Uterus (tissue), 4 donors: ENCODE data around the gene CSHL1. TPM values are rescaled to one million over a fixed set of nuclear protein-coding genes. Genes with fewer than 3 reads are reported as not detected.

Source experiments
- DNase-seq, 2 donors: peaks; one replicate each; pipeline ENCODE4 v3.0.0-alpha.2; 2019 to 2020
- H3K27ac ChIP-seq, 2 donors: fragments of 200-600 bp; sonication (generic); 1 replicate in 1 of 2; 2 replicates in 1 of 2; pipeline ENCODE4 v1.5.1; 2016 to 2018
- H3K27me3 ChIP-seq, 2 donors: fragments of 200-600 bp; sonication (generic); one replicate each; pipeline ENCODE4 v1.5.1; 2018 to 2019; ENCODE audit warnings: control low read depth in 1 of 2
- H3K36me3 ChIP-seq, 2 donors: fragments of 200-600 bp; sonication (generic); one replicate each; pipeline ENCODE4 v1.5.1; 2019; ENCODE audit warnings: control low read depth in 1 of 2
- H3K4me1 ChIP-seq, 2 donors: fragments of 200-600 bp; sonication (generic); one replicate each; pipeline ENCODE4 v1.5.1; 2018 to 2019; ENCODE audit warnings: control low read depth in 1 of 2
- H3K4me3 ChIP-seq, 2 donors: fragments of 200-600 bp; sonication (generic); 1 replicate in 1 of 2; 2 replicates in 1 of 2; pipeline ENCODE4 v1.5.1; 2018 to 2019; ENCODE audit warnings: mild to moderate bottlenecking in 1 of 2
- H3K9me3 ChIP-seq, 2 donors: fragments of 200-600 bp; sonication (generic); one replicate each; pipeline ENCODE4 v1.5.1; 2019; ENCODE audit warnings: control low read depth in 1 of 2
- POLR2A ChIP-seq, 2 donors: fragments of 450-650 bp; IDR thresholded peaks; one replicate each; pipeline ENCODE4 v1.6.1; 2016; ENCODE audit warnings: antibody characterized with exemption in 2 of 2, mild to moderate bottlenecking in 1 of 2, moderate library complexity in 1 of 2
- intact Hi-C: fragments of 100-400 bp; cut with DNase I; formaldehyde crosslinking; loops from one replicate; pipeline ENCODE4 v1.15.1; 2023; ENCODE audit warnings: low total_unique reads
- total RNA-seq, 4 donors: library from RNA; depleted of rRNA in 3 of 4; stranded (reverse); fragments of >200 nt in 3 of 4; gene quantifications; one replicate each; pipeline versions ENCODE4 v1.1.0 to v1.2.4, GENCODE V29; 2014 to 2023
- TF ChIP-seq, protein P1 (sequence below), 4 experiments: fragments of 200-600 bp in 2 of 4; fragments of 450-650 bp in 2 of 4; sonication (generic) in 2 of 4; IDR thresholded peaks; one replicate each; pipeline ENCODE4 v1.5.1; 2016 to 2019; ENCODE audit warnings: antibody characterized with exemption in 4 of 4, mild to moderate bottlenecking in 2 of 4, moderate library complexity in 1 of 4
- donor health status: DM: yes; HTN: yes; CAD: no.

Gene CSHL1
- total RNA-seq, 4 donors from 2014 or later: not detected

DNA sequence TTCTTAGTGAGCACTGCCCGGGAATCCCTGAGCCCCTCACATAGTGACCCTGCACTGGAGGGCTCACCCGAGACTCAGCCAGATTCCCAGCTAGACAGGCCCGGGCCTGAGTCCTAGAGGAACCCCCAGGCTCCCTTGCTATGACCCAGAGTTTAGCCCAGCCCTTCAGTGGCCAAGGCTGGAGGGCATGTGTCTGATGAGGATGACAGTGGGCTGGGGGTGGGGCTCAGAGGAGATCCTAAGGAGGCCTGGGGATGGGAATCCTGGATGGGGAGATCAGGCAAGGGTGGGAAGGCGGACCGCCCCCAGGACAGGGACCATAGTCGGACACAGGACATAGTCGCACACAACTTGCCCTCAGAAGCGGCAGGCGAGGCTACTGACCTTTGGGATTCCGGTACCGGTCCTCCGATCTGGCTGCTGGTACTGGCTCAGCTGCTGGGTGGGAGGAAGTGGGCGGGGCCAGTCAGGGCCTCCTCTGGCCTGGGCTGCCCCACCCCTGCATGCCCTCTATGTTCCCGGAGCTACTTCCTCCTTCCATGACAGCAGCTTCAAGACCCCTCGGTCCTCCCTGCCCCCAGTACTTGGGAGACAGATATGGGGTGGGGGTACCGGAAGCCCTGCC lies 20.0 kb upstream of the CSHL1 start:
- Histone ChIP-seq H3K9me3 (no peaks in the 10 kb centered on the region), H3K36me3 (no peaks in the 10 kb centered on the region), H3K27ac (peak overlapping the region; percentile 57 to 58), H3K4me1 (no peaks in the 10 kb centered on the region), H3K4me3 (no peak overlapping the region), H3K27me3 (no peaks in the 10 kb centered on the region)
- intact Hi-C loops: no loop called here
- TF ChIP-seq, protein P1, sequence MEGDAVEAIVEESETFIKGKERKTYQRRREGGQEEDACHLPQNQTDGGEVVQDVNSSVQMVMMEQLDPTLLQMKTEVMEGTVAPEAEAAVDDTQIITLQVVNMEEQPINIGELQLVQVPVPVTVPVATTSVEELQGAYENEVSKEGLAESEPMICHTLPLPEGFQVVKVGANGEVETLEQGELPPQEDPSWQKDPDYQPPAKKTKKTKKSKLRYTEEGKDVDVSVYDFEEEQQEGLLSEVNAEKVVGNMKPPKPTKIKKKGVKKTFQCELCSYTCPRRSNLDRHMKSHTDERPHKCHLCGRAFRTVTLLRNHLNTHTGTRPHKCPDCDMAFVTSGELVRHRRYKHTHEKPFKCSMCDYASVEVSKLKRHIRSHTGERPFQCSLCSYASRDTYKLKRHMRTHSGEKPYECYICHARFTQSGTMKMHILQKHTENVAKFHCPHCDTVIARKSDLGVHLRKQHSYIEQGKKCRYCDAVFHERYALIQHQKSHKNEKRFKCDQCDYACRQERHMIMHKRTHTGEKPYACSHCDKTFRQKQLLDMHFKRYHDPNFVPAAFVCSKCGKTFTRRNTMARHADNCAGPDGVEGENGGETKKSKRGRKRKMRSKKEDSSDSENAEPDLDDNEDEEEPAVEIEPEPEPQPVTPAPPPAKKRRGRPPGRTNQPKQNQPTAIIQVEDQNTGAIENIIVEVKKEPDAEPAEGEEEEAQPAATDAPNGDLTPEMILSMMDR (IDR thresholded peaks at IDR 0.05): no peak
- no peak for TF ChIP-seq POLR2A (IDR thresholded peaks at IDR 0.05)
- peak; percentile 31 to 68 for DNase-seq

DNA sequence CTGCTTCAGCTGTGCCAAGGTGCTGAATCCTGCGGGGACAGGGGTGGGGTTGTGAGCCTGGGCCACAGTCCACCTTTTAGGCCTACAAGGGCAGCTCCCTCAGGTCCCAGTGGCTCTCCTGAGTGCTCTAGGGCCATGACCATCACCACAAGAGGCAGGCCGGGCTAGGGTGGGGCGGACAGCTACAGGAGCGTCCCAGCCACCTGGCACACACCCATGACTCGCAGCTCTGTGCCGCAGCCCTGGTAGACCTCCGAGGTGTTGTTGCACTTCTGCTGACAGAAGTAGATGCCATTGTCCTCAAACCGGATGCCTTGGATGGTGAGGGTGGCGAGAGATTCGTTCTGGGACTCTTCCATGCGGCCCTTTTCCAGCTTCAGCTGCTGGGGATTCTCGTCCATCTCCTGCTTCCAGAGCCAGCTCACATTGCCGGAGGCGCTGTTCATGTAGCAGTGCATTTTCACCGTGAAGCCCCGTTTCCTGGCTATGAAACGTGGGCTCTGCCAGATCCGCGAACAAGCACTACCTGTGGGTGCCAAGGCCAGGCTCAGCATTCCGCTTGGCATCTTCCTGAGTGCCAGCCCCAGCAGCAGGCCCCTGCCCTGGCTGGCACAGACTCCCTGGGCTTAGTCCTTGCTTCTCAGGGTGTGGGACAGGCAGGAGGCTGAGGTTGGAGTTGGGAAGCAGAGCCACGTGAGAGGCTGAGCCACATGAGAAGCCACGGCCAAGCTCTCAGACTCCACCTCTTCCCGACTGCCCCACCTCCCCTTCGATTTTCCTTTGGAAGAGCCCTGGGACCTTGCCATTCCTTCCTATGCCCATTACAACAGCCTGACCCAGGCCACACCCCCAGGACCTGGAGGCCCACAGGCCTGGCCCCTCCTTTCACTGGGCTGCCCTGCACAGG lies 19.1 kb upstream of the CSHL1 start:
- intact Hi-C loops: no loop called here

DNA sequence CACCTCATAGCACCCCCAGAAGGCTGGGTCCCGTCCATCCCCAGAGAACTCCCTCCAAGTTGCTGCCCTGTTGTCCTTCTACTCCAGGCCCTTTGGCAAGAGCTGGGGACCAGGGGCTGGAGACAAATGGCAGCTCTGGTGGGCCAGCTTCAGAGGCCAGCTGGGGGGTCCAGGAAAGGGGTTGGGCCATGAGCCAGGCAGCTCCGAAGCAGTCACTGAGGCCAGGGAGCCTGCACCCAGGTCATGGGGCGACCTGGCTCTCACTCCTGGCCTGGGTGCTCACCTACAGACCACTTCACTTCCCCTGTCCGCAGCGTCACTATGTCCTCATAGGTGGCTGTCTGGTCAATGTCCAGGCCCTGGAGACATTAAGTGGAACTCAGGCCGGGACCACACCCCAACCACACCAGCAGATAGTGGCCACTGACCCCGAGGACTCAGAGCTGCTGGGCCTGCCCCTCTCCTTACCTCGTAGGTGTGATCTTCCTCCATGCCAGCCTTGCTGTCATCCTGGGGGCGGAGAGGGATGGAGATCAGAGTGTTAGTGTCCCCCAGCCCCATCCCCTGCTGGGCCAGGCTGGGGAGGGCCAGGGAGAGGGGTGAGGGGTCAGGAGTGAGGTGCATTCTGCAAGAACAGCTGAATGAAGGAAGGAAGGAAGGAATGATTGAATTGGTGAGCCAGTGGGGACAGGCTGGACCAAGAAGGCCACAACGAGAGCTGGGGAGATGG lies 18.1 kb upstream of the CSHL1 start:
- DNase-seq: no peak
- intact Hi-C loops: no loop called here
- H3K4me1 ChIP-seq: no peaks in the 10 kb centered on the region
- H3K27ac ChIP-seq: no peak overlapping the region
- H3K4me3 ChIP-seq: no peak overlapping the region
- no peaks in the 10 kb centered on the region for H3K36me3 ChIP-seq
- TF ChIP-seq POLR2A (IDR thresholded peaks at IDR 0.05): no peak
- TF ChIP-seq, protein P1 (IDR thresholded peaks at IDR 0.05): no peak
- H3K27me3 ChIP-seq: no peaks in the 10 kb centered on the region
- H3K9me3 ChIP-seq: no peaks in the 10 kb centered on the region

More for the DNA sequence above, 19.1 kb upstream of the CSHL1 start:
- Histone ChIP-seq H3K27ac (peak overlapping the region; percentile 57 to 58), H3K27me3 (no peaks in the 10 kb centered on the region), H3K9me3 (no peaks in the 10 kb centered on the region), H3K4me1 (no peaks in the 10 kb centered on the region), H3K4me3 (no peak overlapping the region), H3K36me3 (no peaks in the 10 kb centered on the region)
- DNase-seq: peak in 1 of 2 donors; percentile 60
- TF ChIP-seq POLR2A (IDR thresholded peaks at IDR 0.05): no peak
- TF ChIP-seq, protein P1 (IDR thresholded peaks at IDR 0.05): no peak

DNA sequence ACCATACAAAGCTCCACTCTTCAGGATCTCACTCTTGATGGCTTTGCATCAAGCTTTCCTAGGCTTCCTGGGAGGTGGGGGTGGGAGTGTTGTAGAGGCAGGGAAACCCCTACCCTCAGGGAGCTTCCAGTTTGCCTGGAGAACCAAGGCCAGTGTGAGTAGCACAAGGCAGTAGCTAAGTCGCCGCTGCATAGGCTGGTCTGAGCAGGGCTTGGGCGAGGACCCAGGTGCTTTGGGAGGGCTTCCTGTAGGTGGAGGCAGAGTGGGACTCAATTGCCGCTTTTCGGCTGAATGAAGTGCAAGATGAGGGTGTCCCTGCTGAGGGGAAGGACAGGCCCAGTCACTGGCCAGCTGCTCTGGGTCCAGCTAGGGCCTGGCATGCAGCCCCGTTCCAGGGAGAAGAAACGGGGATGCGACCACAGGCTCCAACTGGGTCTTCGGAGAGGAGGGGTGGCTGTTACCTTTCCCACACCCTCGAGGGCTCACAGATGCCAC lies 17.2 kb upstream of the CSHL1 start:
- no peaks in the 10 kb centered on the region for H3K9me3 ChIP-seq
- H3K4me3 ChIP-seq: no peak overlapping the region
- no peak for DNase-seq
- no peak overlapping the region for H3K27ac ChIP-seq
- no peaks in the 10 kb centered on the region for H3K4me1 ChIP-seq
- intact Hi-C loops: no loop called here
- H3K27me3 ChIP-seq: no peaks in the 10 kb centered on the region
- TF ChIP-seq POLR2A (IDR thresholded peaks at IDR 0.05): no peak
- TF ChIP-seq, protein P1 (IDR thresholded peaks at IDR 0.05): no peak
- H3K36me3 ChIP-seq: no peaks in the 10 kb centered on the region
